Retinal pigment epithelial cell (primary cell): ENCODE results near the gene SIAH1.

Experiments used
- DNase-seq: peaks from one replicate; pipeline ENCODE4 v3.0.0-alpha.2; 2010; ENCODE audit warnings: low read depth
- H3K4me3 ChIP-seq: 2 replicates; pipeline ENCODE4 v1.5.1; 2011; ENCODE audit warnings: mild to moderate bottlenecking, low read length, control low read depth, moderate library complexity
- CTCF ChIP-seq: conservative IDR thresholded peaks from 2 replicates; pipeline ENCODE4 v1.5.1; 2011; ENCODE audit warnings: low read depth, low read length, control low read depth, inconsistent platforms

The SIAH1 gene

DNA sequence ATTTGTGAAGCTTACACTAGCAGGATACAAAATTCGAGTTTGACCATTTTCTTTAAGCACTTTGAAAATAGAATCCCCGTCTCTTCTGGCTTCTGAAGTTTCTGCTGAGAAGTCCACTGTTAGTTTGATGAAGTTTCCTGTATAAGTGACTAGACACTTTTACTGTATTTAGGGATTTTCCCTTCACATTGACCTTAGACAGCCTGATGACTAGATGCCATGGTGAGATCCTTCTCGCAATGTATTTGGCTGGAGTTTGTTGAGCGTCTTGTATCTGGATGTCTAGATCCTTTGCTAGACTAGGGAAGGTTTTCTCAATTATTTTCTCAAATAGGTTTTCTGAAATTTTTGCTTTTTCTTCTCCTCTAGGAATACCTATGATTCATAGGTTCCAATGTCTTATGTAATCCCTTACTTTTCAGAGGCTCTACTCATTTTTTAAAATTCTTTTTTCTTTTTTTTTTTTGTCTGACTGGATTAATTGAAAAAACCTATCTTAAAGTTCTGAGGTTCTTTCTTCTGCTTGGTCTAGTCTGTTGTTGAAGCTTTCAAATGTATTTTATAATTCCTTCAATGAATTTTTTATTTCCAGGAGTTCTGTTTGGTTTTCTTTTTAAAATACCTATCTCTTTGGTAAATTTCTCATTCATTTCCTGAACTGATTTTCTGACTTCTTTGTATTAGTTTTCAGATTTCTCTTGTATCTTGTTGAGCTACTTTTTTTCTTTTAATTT lies 74.1 kb downstream of the SIAH1 start:
- DNase-seq = no peak
- no peak overlapping the region for H3K4me3 ChIP-seq
- no peak for TF ChIP-seq CTCF
